Mesodermal cell (in vitro differentiated cells): Measurements from ENCODE around the gene RNF213.

Source experiments
- H3K27ac ChIP-seq: 2 replicates; pipeline ENCODE4 v1.7.0; 2013; ENCODE audit warnings: mild to moderate bottlenecking, low read depth, low read length, moderate library complexity; ENCODE audit not compliant: severe bottlenecking
- H3K36me3 ChIP-seq: 2 replicates; pipeline ENCODE4 v1.7.1; 2013; ENCODE audit warnings: mild to moderate bottlenecking, low read length, moderate library complexity; ENCODE audit not compliant: control insufficient read depth, insufficient read depth
- H3K4me1 ChIP-seq: one replicate; pipeline ENCODE4 v1.7.1; 2013; ENCODE audit warnings: mild to moderate bottlenecking, low read length; ENCODE audit not compliant: insufficient read depth, control insufficient read depth, poor library complexity, severe bottlenecking
- H3K4me3 ChIP-seq: 2 replicates; pipeline ENCODE4 v1.7.0; 2013; ENCODE audit warnings: low read length, control low read depth, mild to moderate bottlenecking; ENCODE audit not compliant: insufficient read depth, poor library complexity, severe bottlenecking; ENCODE audit errors: extremely low read depth
- H3K9me3 ChIP-seq: 2 replicates; pipeline ENCODE4 v1.7.1; 2013; ENCODE audit warnings: mild to moderate bottlenecking, low read length, moderate library complexity; ENCODE audit not compliant: control insufficient read depth
- WGBS, 2 experiments: methylation state at CpG; one replicate each; pipeline ENCODE4 v1.1.5; 2013; ENCODE audit warnings: missing lambda C conversion rate in 2 of 2; ENCODE audit not compliant: insufficient coverage in 2 of 2; 5-methylcytosine and 5-hydroxymethylcytosine counted together

The RNF213 gene

GRCh38 chr17:80363120-80363515 is 102.5 kb downstream of the RNF213 start:
- Histone ChIP-seq H3K4me1 (no peaks in the 10 kb centered on the region), H3K4me3 (no peak overlapping the region), H3K9me3 (no peaks in the 10 kb centered on the region), H3K27ac (no peak overlapping the region), H3K36me3 (peaks cover 82% of the 10 kb centered on the region)
- 97 to 98% methylated on average over 11 to 12 of the region's 12 CpGs for WGBS, 2 experiments

- Histone ChIP-seq H3K9me3 (no peaks in the 10 kb centered on the region), H3K4me3 (no peak overlapping the region), H3K36me3 (peaks cover 83% of the 10 kb centered on the region), H3K27ac (no peak overlapping the region), H3K4me1 (no peaks in the 10 kb centered on the region)
- WGBS, 2 experiments: 95 to 96% methylated on average over 28 of the region's 28 CpGs
Measured at GRCh38 chr17:80363518-80364090, 103.0 kb downstream of the RNF213 start.

- no peak overlapping the region for H3K27ac ChIP-seq
- no peak overlapping the region for H3K4me3 ChIP-seq
- no peaks in the 10 kb centered on the region for H3K4me1 ChIP-seq
- 87 to 89% methylated on average over 26 of the region's 29 CpGs for WGBS, 2 experiments
- H3K9me3 ChIP-seq: no peaks in the 10 kb centered on the region
- H3K36me3 ChIP-seq: peaks cover 81% of the 10 kb centered on the region
Measured at GRCh38 chr17:80364091-80364691, 103.5 kb downstream of the RNF213 start.

- no peak overlapping the region for H3K4me3 ChIP-seq
- H3K9me3 ChIP-seq: no peaks in the 10 kb centered on the region
- WGBS, 2 experiments: 92 to 93% methylated on average over 26 to 29 of the region's 29 CpGs
- H3K27ac ChIP-seq: no peak overlapping the region
- H3K36me3 ChIP-seq: peaks cover 82% of the 10 kb centered on the region
- no peaks in the 10 kb centered on the region for H3K4me1 ChIP-seq
Measured at GRCh38 chr17:80365001-80365965, 104.6 kb downstream of the RNF213 start.

- H3K4me1 ChIP-seq: no peaks in the 10 kb centered on the region
- no peaks in the 10 kb centered on the region for H3K9me3 ChIP-seq
- H3K36me3 ChIP-seq: peaks cover 79% of the 10 kb centered on the region
- WGBS, 2 experiments: 88 to 90% methylated on average over 7 to 11 of the region's 11 CpGs
- H3K27ac ChIP-seq: no peak overlapping the region
- no peak overlapping the region for H3K4me3 ChIP-seq
Measured at GRCh38 chr17:80365983-80366382, 105.3 kb downstream of the RNF213 start.

- Histone ChIP-seq H3K36me3 (peaks cover 81% of the 10 kb centered on the region), H3K4me1 (no peaks in the 10 kb centered on the region), H3K9me3 (no peaks in the 10 kb centered on the region), H3K4me3 (no peak overlapping the region), H3K27ac (no peak overlapping the region)
- WGBS, 2 experiments: 90 to 91% methylated on average over 15 to 16 of the region's 17 CpGs
Measured at GRCh38 chr17:80367503-80367902, 106.9 kb downstream of the RNF213 start.

- Histone ChIP-seq H3K9me3 (no peaks in the 10 kb centered on the region), H3K4me1 (no peaks in the 10 kb centered on the region), H3K4me3 (no peak overlapping the region), H3K27ac (no peak overlapping the region), H3K36me3 (peaks cover 78% of the 10 kb centered on the region)
- WGBS, 2 experiments: 92 to 100% methylated on average over 4 of the region's 5 CpGs
Measured at GRCh38 chr17:80371196-80371595, 110.5 kb downstream of the RNF213 start.

GRCh38 chr17:80372456-80372855 is 111.8 kb downstream of the RNF213 start:
- WGBS, 2 experiments: 93 to 97% methylated on average over 9 to 10 of the region's 11 CpGs
- H3K36me3 ChIP-seq: peaks cover 87% of the 10 kb centered on the region
- no peaks in the 10 kb centered on the region for H3K9me3 ChIP-seq
- no peaks in the 10 kb centered on the region for H3K4me1 ChIP-seq
- no peak overlapping the region for H3K27ac ChIP-seq
- H3K4me3 ChIP-seq: no peak overlapping the region

- Histone ChIP-seq H3K4me3 (no peak overlapping the region), H3K4me1 (no peaks in the 10 kb centered on the region), H3K9me3 (no peaks in the 10 kb centered on the region), H3K27ac (no peak overlapping the region), H3K36me3 (peaks cover 87% of the 10 kb centered on the region)
- 92 to 100% methylated on average over 12 to 15 of the region's 18 CpGs for WGBS, 2 experiments
Measured at GRCh38 chr17:80372922-80373570, 112.4 kb downstream of the RNF213 start.

GRCh38 chr17:80374039-80374731 is 113.5 kb downstream of the RNF213 start:
- no peaks in the 10 kb centered on the region for H3K4me1 ChIP-seq
- no peak overlapping the region for H3K4me3 ChIP-seq
- 96% methylated on average over 20 of the region's 22 CpGs for WGBS, 2 experiments
- no peak overlapping the region for H3K27ac ChIP-seq
- H3K36me3 ChIP-seq: peaks cover 90% of the 10 kb centered on the region
- H3K9me3 ChIP-seq: no peaks in the 10 kb centered on the region
